Right ventricle myocardium superior (tissue), 1 donor: ENCODE measurements around the gene SPDYE5. TPM values are rescaled to one million over a fixed set of nuclear protein-coding genes. Genes with fewer than 3 reads are reported as not detected.

Source experiments
- ATAC-seq: fragments of 200-7000 bp; cut with Tn5 transposase; one replicate; pipeline ENCODE4 v1.9.1; 2020; ENCODE audit warnings: mild to moderate bottlenecking; ENCODE audit not compliant: poor library complexity
- DNase-seq: peaks from one replicate; pipeline ENCODE4 v3.0.0-alpha.2; 2020
- intact Hi-C: fragments of 100-400 bp; cut with DNase I; formaldehyde crosslinking; loops from one replicate; pipeline ENCODE4 v1.11.2; 2022
- total RNA-seq: library from RNA; stranded (reverse); fragmentation: NEBNext Ultra II Directional; extraction: Animal tissue kit (Norgen Biotek cat#: 25700); gene quantifications from one replicate; pipeline ENCODE4 v1.2.1, GENCODE V29; 2021
- donor health status: DM: no; HTN: yes; CAD: no; lungs with severe emphysema.

The SPDYE5 gene
- total RNA-seq, 1 donor from 2014 or later, result not detected

GRCh38 chr7:75533926-75534325 is 41.8 kb downstream of the SPDYE5 start:
- intact Hi-C loops, result no loop called here
- no peak for ATAC-seq
- no peak for DNase-seq

GRCh38 chr7:75534727-75535307 is 42.7 kb downstream of the SPDYE5 start:
- ATAC-seq (no peak), DNase-seq (no peak)
- intact Hi-C loops, result no loop called here

GRCh38 chr7:75536491-75536890 is 44.4 kb downstream of the SPDYE5 start:
- ATAC-seq (no peak), DNase-seq (no peak)
- intact Hi-C loops, result no loop called here

GRCh38 chr7:75536940-75537538 is 44.9 kb downstream of the SPDYE5 start:
- intact Hi-C loops, result no loop called here
- no peak for DNase-seq

GRCh38 chr7:75537731-75538130 is 45.6 kb downstream of the SPDYE5 start:
- intact Hi-C loops, result no loop called here
- ATAC-seq, result no peak
- DNase-seq, result no peak

More at GRCh38 chr7:75536940-75537538, 44.9 kb downstream of the SPDYE5 start:
- no peak for ATAC-seq

GRCh38 chr7:75546237-75547015 is 54.3 kb downstream of the SPDYE5 start:
- intact Hi-C loops, result no loop called here
- ATAC-seq, result no peak

More at GRCh38 chr7:75546237-75547015, 54.3 kb downstream of the SPDYE5 start:
- DNase-seq, result no peak

Other genes starting within 250 kb of the SPDYE5 start
- gene TRIM73, start 96.7 kb upstream of the SPDYE5 start, total RNA-seq, result 0.94 TPM
- 17.9 TPM for gene POM121C, start 6.0 kb upstream of the SPDYE5 start, total RNA-seq
- gene HIP1, start 246.6 kb downstream of the SPDYE5 start, total RNA-seq, result 15.6 TPM